WTC11 (cell line): ENCODE results near the gene PIK3C2G. TPM values are rescaled to one million over a fixed set of nuclear protein-coding genes. Genes with fewer than 3 reads are reported as not detected.

ENCODE experiments used
- ATAC-seq: fragments of 200-7000 bp; cut with Tn5 transposase; 2 replicates; pipeline ENCODE4 v1.10.0; 2021; ENCODE audit warnings: mild to moderate bottlenecking, moderate library complexity
- CTCF ChIA-PET: fragments of 300-600 bp; sonication (Branson Sonifier 250); formaldehyde crosslinking; loops from one replicate; lab custom pipeline; 2021; ENCODE audit warnings: antibody characterized with exemption; lab: Charles Lee
- POLR2A ChIA-PET: fragments of 350-600 bp; sonication (Branson Sonifier 250); formaldehyde crosslinking; loops from one replicate; lab custom pipeline; 2021; ENCODE audit warnings: antibody characterized with exemption; lab: Charles Lee
- DNase-seq: peaks from one replicate; pipeline ENCODE4 v3.0.0; 2021; ENCODE audit warnings: low spot score
- H3K27ac Mint-ChIP-seq: 2 replicates; pipeline ENCODE4 v1.8.0; 2021; ENCODE audit warnings: mixed read lengths
- H3K27me3 Mint-ChIP-seq: 2 replicates; pipeline ENCODE4 v1.8.0; 2021; ENCODE audit warnings: low read depth, mild to moderate bottlenecking, moderate library complexity, mixed read lengths
- H3K36me3 Mint-ChIP-seq: 2 replicates; pipeline ENCODE4 v1.8.0; 2021; ENCODE audit warnings: mixed read lengths
- H3K4me1 Mint-ChIP-seq: 2 replicates; pipeline ENCODE4 v1.8.0; 2022; ENCODE audit warnings: mixed read lengths
- H3K4me3 Mint-ChIP-seq: 2 replicates; pipeline ENCODE4 v1.8.0; 2021; ENCODE audit warnings: mild to moderate bottlenecking, moderate library complexity, mixed read lengths
- H3K9me3 Mint-ChIP-seq: 2 replicates; pipeline ENCODE4 v1.8.0; 2021; ENCODE audit warnings: mixed read lengths
- CREM ChIP-seq: sonication (generic); formaldehyde crosslinking; IDR thresholded peaks from 2 replicates; pipeline ENCODE4 v1.8.1; 2022; ENCODE audit warnings: mild to moderate bottlenecking, missing genetic modification reagents, moderate library complexity
- ERG ChIP-seq: fragments of 250-450 bp; sonication (Bioruptor Pico); IDR thresholded peaks from 2 replicates; pipeline ENCODE4 v1.8.0; 2021; ENCODE audit warnings: mild to moderate bottlenecking
- ESRRA ChIP-seq: sonication (generic); formaldehyde crosslinking; IDR thresholded peaks from 2 replicates; pipeline ENCODE4 v1.8.1; 2022; ENCODE audit warnings: mild to moderate bottlenecking, missing genetic modification reagents, borderline replicate concordance
- FOXK1 ChIP-seq: sonication (generic); formaldehyde crosslinking; IDR thresholded peaks from 2 replicates; pipeline ENCODE4 v1.8.0; 2022; ENCODE audit warnings: mild to moderate bottlenecking, moderate library complexity, missing genetic modification reagents
- SMAD4 ChIP-seq: sonication (generic); formaldehyde crosslinking; IDR thresholded peaks from 2 replicates; pipeline ENCODE4 v1.8.0; 2022; ENCODE audit warnings: mild to moderate bottlenecking, missing genetic modification reagents
- TCF7 ChIP-seq: sonication (generic); formaldehyde crosslinking; IDR thresholded peaks from 2 replicates; pipeline ENCODE4 v1.8.0; 2022; ENCODE audit warnings: mild to moderate bottlenecking, low read depth, missing genetic modification reagents, moderate library complexity
- TEAD1 ChIP-seq: sonication (generic); formaldehyde crosslinking; IDR thresholded peaks from 2 replicates; pipeline ENCODE4 v1.8.0; 2022; ENCODE audit warnings: mild to moderate bottlenecking, missing genetic modification reagents
- ZBTB43 ChIP-seq: sonication (generic); formaldehyde crosslinking; IDR thresholded peaks from 2 replicates; pipeline ENCODE4 v1.8.1; 2023; ENCODE audit warnings: mild to moderate bottlenecking, missing genetic modification reagents
- ZMAT4 ChIP-seq: fragments of 250-450 bp; sonication (Bioruptor Pico); IDR thresholded peaks from 2 replicates; pipeline ENCODE4 v1.9.0; 2021; ENCODE audit warnings: mild to moderate bottlenecking
- ZNF219 ChIP-seq: sonication (generic); formaldehyde crosslinking; IDR thresholded peaks from 2 replicates; pipeline ENCODE4 v1.8.0; 2023; ENCODE audit warnings: missing genetic modification reagents, mild to moderate bottlenecking, borderline replicate concordance
- ZNF281 ChIP-seq: sonication (generic); formaldehyde crosslinking; IDR thresholded peaks from 2 replicates; pipeline ENCODE4 v1.8.0; 2023; ENCODE audit warnings: mild to moderate bottlenecking, missing genetic modification reagents
- ZNF423 ChIP-seq: fragments of 250-450 bp; sonication (Bioruptor Pico); IDR thresholded peaks from 2 replicates; pipeline ENCODE4 v2.1.2; 2022; ENCODE audit warnings: mild to moderate bottlenecking, moderate library complexity
- total RNA-seq: library from RNA; stranded (reverse); gene quantifications from 3 replicates; pipeline ENCODE4 v1.2.3, GENCODE V29; 2021
- TF ChIP-seq, protein P1 (sequence below): fragments of 250-450 bp; sonication (Bioruptor Pico); IDR thresholded peaks from 2 replicates; pipeline ENCODE4 v2.1.2; 2022; ENCODE audit warnings: mild to moderate bottlenecking, moderate library complexity
- TF ChIP-seq, protein P2 (sequence below): sonication (generic); formaldehyde crosslinking; IDR thresholded peaks from 2 replicates; pipeline ENCODE4 v1.8.1; 2023; ENCODE audit warnings: mild to moderate bottlenecking, missing genetic modification reagents, moderate library complexity
- TF ChIP-seq, protein P3 (sequence below): sonication (generic); formaldehyde crosslinking; IDR thresholded peaks from 2 replicates; pipeline ENCODE4 v1.8.0; 2022; ENCODE audit warnings: mild to moderate bottlenecking, missing genetic modification reagents

The PIK3C2G gene
- total RNA-seq, 1 experiment from 2014 or later: not detected

DNA sequence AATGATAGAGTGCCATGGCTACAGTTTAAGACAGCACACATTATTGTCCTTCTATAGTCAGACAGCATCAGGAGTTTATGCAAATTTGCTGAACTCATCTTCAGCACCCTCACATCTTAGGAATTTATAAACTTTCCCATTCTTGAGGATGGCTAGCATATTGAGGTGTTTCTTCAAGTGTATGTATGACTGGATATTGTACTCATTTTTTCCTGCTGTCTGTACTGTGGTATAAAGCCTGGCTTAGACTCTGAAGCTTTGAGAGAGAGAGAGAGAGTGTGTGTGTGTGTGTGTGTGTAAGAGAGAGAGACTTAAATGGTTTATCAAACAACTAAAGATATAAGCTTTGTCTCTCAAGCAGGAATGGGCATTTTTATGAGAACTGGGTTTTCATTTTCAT is 161.6 kb downstream of the PIK3C2G start:
- H3K27ac Mint-ChIP-seq: no peak overlapping the region
- no peak for DNase-seq
- H3K4me3 Mint-ChIP-seq: no peak overlapping the region
- H3K4me1 Mint-ChIP-seq: peaks cover 8% of the 10 kb centered on the region
- POLR2A ChIA-PET: no interaction called here
- no peaks in the 10 kb centered on the region for H3K36me3 Mint-ChIP-seq
- no peak for ATAC-seq
- CTCF ChIA-PET: no interaction called here
- no peaks in the 10 kb centered on the region for H3K9me3 Mint-ChIP-seq
- TF ChIP-seq ESRRA (no peak), SMAD4 (CRISPR knock-in tag) (no peak), ZNF219 (CRISPR knock-in tag) (no peak), FOXK1 (CRISPR knock-in tag) (no peak), ZNF281 (CRISPR knock-in tag) (no peak), ERG (CRISPR knock-in tag) (no peak), TEAD1 (no peak), ZNF423 (CRISPR knock-in tag) (no peak), TCF7 (CRISPR knock-in tag) (no peak), ZMAT4 (no peak), ZBTB43 (CRISPR knock-in tag) (no peak)
- TF ChIP-seq, protein P1, sequence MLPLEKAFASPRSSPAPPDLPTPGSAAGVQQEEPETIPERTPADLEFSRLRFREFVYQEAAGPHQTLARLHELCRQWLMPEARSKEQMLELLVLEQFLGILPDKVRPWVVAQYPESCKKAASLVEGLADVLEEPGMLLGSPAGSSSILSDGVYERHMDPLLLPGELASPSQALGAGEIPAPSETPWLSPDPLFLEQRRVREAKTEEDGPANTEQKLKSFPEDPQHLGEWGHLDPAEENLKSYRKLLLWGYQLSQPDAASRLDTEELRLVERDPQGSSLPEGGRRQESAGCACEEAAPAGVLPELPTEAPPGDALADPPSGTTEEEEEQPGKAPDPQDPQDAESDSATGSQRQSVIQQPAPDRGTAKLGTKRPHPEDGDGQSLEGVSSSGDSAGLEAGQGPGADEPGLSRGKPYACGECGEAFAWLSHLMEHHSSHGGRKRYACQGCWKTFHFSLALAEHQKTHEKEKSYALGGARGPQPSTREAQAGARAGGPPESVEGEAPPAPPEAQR: no peak
- TF ChIP-seq, protein P2, sequence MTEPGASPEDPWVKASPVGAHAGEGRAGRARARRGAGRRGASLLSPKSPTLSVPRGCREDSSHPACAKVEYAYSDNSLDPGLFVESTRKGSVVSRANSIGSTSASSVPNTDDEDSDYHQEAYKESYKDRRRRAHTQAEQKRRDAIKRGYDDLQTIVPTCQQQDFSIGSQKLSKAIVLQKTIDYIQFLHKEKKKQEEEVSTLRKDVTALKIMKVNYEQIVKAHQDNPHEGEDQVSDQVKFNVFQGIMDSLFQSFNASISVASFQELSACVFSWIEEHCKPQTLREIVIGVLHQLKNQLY (CRISPR knock-in tag): no peak
- TF ChIP-seq, protein P3, sequence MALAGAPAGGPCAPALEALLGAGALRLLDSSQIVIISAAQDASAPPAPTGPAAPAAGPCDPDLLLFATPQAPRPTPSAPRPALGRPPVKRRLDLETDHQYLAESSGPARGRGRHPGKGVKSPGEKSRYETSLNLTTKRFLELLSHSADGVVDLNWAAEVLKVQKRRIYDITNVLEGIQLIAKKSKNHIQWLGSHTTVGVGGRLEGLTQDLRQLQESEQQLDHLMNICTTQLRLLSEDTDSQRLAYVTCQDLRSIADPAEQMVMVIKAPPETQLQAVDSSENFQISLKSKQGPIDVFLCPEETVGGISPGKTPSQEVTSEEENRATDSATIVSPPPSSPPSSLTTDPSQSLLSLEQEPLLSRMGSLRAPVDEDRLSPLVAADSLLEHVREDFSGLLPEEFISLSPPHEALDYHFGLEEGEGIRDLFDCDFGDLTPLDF (CRISPR knock-in tag): no peak
- H3K27me3 Mint-ChIP-seq: no peaks in the 10 kb centered on the region

DNA sequence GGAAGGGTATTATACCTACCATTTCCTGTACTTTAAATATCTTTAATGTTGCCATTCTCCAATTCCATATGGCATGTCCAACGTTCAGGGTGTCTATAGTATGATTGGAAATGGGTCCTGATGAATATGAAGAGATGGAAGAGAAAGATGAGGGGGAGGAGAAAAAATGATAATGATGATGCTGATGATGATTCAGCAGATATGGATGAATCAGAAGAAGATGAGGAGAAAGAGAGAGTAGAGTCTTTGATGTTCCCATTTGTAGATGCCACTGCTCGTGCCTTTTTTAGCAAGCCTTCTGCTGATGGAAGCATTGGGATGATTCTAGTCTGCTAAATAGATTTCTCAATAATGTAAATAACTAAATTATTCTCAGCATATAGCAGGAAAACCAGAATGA is 163.5 kb downstream of the PIK3C2G start:
- no peak overlapping the region for H3K27ac Mint-ChIP-seq
- CTCF ChIA-PET: no interaction called here
- TF ChIP-seq, protein P1: no peak
- TF ChIP-seq ZNF219 (CRISPR knock-in tag) (no peak), CREM (no peak)

More for the DNA sequence above, 163.5 kb downstream of the PIK3C2G start:
- POLR2A ChIA-PET: no interaction called here
- ATAC-seq (no peak), DNase-seq (no peak)
- Mint-ChIP-seq H3K9me3 (no peaks in the 10 kb centered on the region), H3K4me1 (peaks cover 9% of the 10 kb centered on the region), H3K4me3 (no peak overlapping the region), H3K36me3 (no peaks in the 10 kb centered on the region), H3K27me3 (no peaks in the 10 kb centered on the region)
